ENCODE results near the gene CEPT1. TPM values are rescaled to one million over a fixed set of nuclear protein-coding genes. Genes with fewer than 3 reads are reported as not detected.

Gene CEPT1
- total and polyA plus RNA-seq, 2 experiments from 2014 or later = 22.3 to 51.7 TPM

GRCh38 chr1:111204201-111204982 is 64.4 kb downstream of the CEPT1 start:
- H2AFZ ChIP-seq = no peak overlapping the region
- H3K9me2 ChIP-seq (replicated peaks; ENCODE audit: insufficient read depth) = no peaks in the 10 kb centered on the region
- WGBS (ENCODE audit: low lambda C conversion rate, missing lambda C conversion rate) = 63% methylated on average over 26 of the region's 61 CpGs
- H3K36me3 ChIP-seq (replicated peaks; ENCODE audit: insufficient read depth, low read depth) = no peaks in the 10 kb centered on the region
- H3K9me3 ChIP-seq (ENCODE audit: low read depth) = no peaks in the 10 kb centered on the region
- H3K4me1 ChIP-seq (ENCODE audit: insufficient read depth) = peaks cover 19% of the 10 kb centered on the region
- no peaks in the 10 kb centered on the region for H3K27me3 ChIP-seq
- no peaks in the 10 kb centered on the region for H3K79me2 ChIP-seq
- H4K20me1 ChIP-seq (ENCODE audit: insufficient read depth, poor library complexity, severe bottlenecking) = no peaks in the 10 kb centered on the region
- peak overlapping the region; percentile 73 for H3K4me2 ChIP-seq
- no peak overlapping the region for H3K4me3 ChIP-seq
- H3K27ac ChIP-seq = peak overlapping the region; percentile 63
- DNase-seq (ENCODE audit: low spot score) = peak; percentile 35
- TF ChIP-seq EZH2phosphoT487 (IDR thresholded peaks at IDR 0.05; ENCODE audit: low read depth, severe bottlenecking, unreplicated experiment) = no peak
- no peak for TF ChIP-seq CTCF (IDR thresholded peaks at IDR 0.05; ENCODE audit: poor library complexity)
- TF ChIP-seq EZH2 (IDR thresholded peaks at IDR 0.05; ENCODE audit: borderline replicate concordance) = no peak

GRCh38 chr1:111204983-111205713 is 65.1 kb downstream of the CEPT1 start:
- no peak for DNase-seq (ENCODE audit: low spot score)
- Histone ChIP-seq H3K4me3 (no peak overlapping the region), H2AFZ (no peak overlapping the region), H3K36me3 (replicated peaks; ENCODE audit: insufficient read depth, low read depth) (no peaks in the 10 kb centered on the region), H3K27ac (no peak overlapping the region), H3K9me2 (replicated peaks; ENCODE audit: insufficient read depth) (no peaks in the 10 kb centered on the region), H3K27me3 (no peaks in the 10 kb centered on the region), H3K4me1 (ENCODE audit: insufficient read depth) (peaks cover 19% of the 10 kb centered on the region), H3K4me2 (no peak overlapping the region), H4K20me1 (ENCODE audit: insufficient read depth, poor library complexity, severe bottlenecking) (no peaks in the 10 kb centered on the region), H3K79me2 (no peaks in the 10 kb centered on the region), H3K9me3 (ENCODE audit: low read depth) (no peaks in the 10 kb centered on the region)
- TF ChIP-seq CTCF (IDR thresholded peaks at IDR 0.05; ENCODE audit: poor library complexity) = no peak
- no peak for TF ChIP-seq EZH2 (IDR thresholded peaks at IDR 0.05; ENCODE audit: borderline replicate concordance)
- TF ChIP-seq EZH2phosphoT487 (IDR thresholded peaks at IDR 0.05; ENCODE audit: low read depth, severe bottlenecking, unreplicated experiment) = no peak
- WGBS (ENCODE audit: low lambda C conversion rate, missing lambda C conversion rate) = 90% methylated on average over 9 of the region's 9 CpGs

GRCh38 chr1:111205714-111206050 is 65.7 kb downstream of the CEPT1 start:
- no peaks in the 10 kb centered on the region for H3K9me2 ChIP-seq (replicated peaks; ENCODE audit: insufficient read depth)
- no peaks in the 10 kb centered on the region for H4K20me1 ChIP-seq (ENCODE audit: insufficient read depth, poor library complexity, severe bottlenecking)
- H3K4me2 ChIP-seq = no peak overlapping the region
- H3K36me3 ChIP-seq (replicated peaks; ENCODE audit: insufficient read depth, low read depth) = no peaks in the 10 kb centered on the region
- H3K4me3 ChIP-seq = no peak overlapping the region
- H2AFZ ChIP-seq = no peak overlapping the region
- DNase-seq (ENCODE audit: low spot score) = no peak
- TF ChIP-seq EZH2 (IDR thresholded peaks at IDR 0.05; ENCODE audit: borderline replicate concordance) (no peak), EZH2phosphoT487 (IDR thresholded peaks at IDR 0.05; ENCODE audit: low read depth, severe bottlenecking, unreplicated experiment) (no peak), CTCF (IDR thresholded peaks at IDR 0.05; ENCODE audit: poor library complexity) (no peak)
- H3K27me3 ChIP-seq = no peaks in the 10 kb centered on the region
- H3K79me2 ChIP-seq = no peaks in the 10 kb centered on the region
- H3K4me1 ChIP-seq (ENCODE audit: insufficient read depth) = peaks cover 19% of the 10 kb centered on the region
- 81% methylated on average over 2 of the region's 2 CpGs for WGBS (ENCODE audit: low lambda C conversion rate, missing lambda C conversion rate)
- no peaks in the 10 kb centered on the region for H3K9me3 ChIP-seq (ENCODE audit: low read depth)
- no peak overlapping the region for H3K27ac ChIP-seq

Measured in hepatocyte (in vitro differentiated cells).